ENCODE measurements around the gene PREP. TPM values are rescaled to one million over a fixed set of nuclear protein-coding genes. Genes with fewer than 3 reads are reported as not detected.
A peak's percentile ranks its signal among the peaks of the same experiment; 100 is the strongest.

PREP gene
- total RNA-seq, 4 donors from 2014 or later, result 34.6 to 71.8 (median 51.8) TPM

GRCh38 chr6:105319331-105319730, 83.6 kb downstream of the PREP start:
- in situ Hi-C loops (cut with MboI; ENCODE audit: low sequenced_read_pairs in 4 of 4), result no loop called here
- peaks cover 0 to 19% of the 10 kb centered on the region in 2 donors for H3K36me3 ChIP-seq
- H3K9me3 ChIP-seq, result no peaks in the 10 kb centered on the region
- intact Hi-C loops (cut with DNase I; ENCODE audit: low total_unique reads), result no loop called here
- peak overlapping the region in 2 of 4 donors; percentile 69 to 98 for H3K27ac ChIP-seq
- ATAC-seq (no peak), DNase-seq (no peak)
- peaks cover 61 to 62% of the 10 kb centered on the region in 2 donors for H3K4me1 ChIP-seq
- no peaks in the 10 kb centered on the region for H3K27me3 ChIP-seq
- no peak for TF ChIP-seq POLR2A (IDR thresholded peaks at IDR 0.05)
- no peak for TF ChIP-seq CTCF (IDR thresholded peaks at IDR 0.05 in 4 of 5, conservative IDR thresholded peaks at IDR 0.05 in 1 of 5)
- no peak overlapping the region for H3K4me3 ChIP-seq

GRCh38 chr6:105318660-105319059, 84.2 kb downstream of the PREP start:
- DNase-seq (no peak), ATAC-seq (peak in 1 of 2 donors; percentile 43)
- H3K27ac ChIP-seq, result peak overlapping the region; percentile 11 to 98 (median 58)
- H3K27me3 ChIP-seq, result no peaks in the 10 kb centered on the region
- intact Hi-C loops (cut with DNase I; ENCODE audit: low total_unique reads), result loop anchor here (1.0 kb wide), 1 partner anchor 45 kb away; no protein-coding TSS in a partner anchor
- peaks cover 61 to 63% of the 10 kb centered on the region in 2 donors for H3K4me1 ChIP-seq
- no peaks in the 10 kb centered on the region for H3K9me3 ChIP-seq
- in situ Hi-C loops (cut with MboI; ENCODE audit: low sequenced_read_pairs in 4 of 4), result no loop called here
- H3K4me3 ChIP-seq, result no peak overlapping the region
- TF ChIP-seq POLR2A (IDR thresholded peaks at IDR 0.05), result no peak
- no peak for TF ChIP-seq CTCF (IDR thresholded peaks at IDR 0.05 in 4 of 5, conservative IDR thresholded peaks at IDR 0.05 in 1 of 5)
- H3K36me3 ChIP-seq, result peaks cover 0 to 19% of the 10 kb centered on the region in 2 donors

GRCh38 chr6:105317607-105318533, 85.0 kb downstream of the PREP start:
- DNase-seq, result peak; percentile 49 to 57
- H3K4me1 ChIP-seq, result peaks cover 57 to 61% of the 10 kb centered on the region in 2 donors
- intact Hi-C loops (cut with DNase I; ENCODE audit: low total_unique reads), result loop anchor here (1.0 to 2.0 kb wide), 2 partner anchors 45 to 85 kb away; partner anchors contain the start of gene PREP
- no peaks in the 10 kb centered on the region for H3K9me3 ChIP-seq
- H3K27me3 ChIP-seq, result no peaks in the 10 kb centered on the region
- ATAC-seq, result peak; percentile 79 to 93
- peaks cover 0 to 14% of the 10 kb centered on the region in 2 donors for H3K36me3 ChIP-seq
- TF ChIP-seq CTCF (IDR thresholded peaks at IDR 0.05 in 4 of 5, conservative IDR thresholded peaks at IDR 0.05 in 1 of 5) (peak; percentile 27 to 60 (median 48)), POLR2A (IDR thresholded peaks at IDR 0.05) (no peak)
- no peak overlapping the region for H3K4me3 ChIP-seq
- H3K27ac ChIP-seq, result peak overlapping the region; percentile 11 to 98 (median 58)
- in situ Hi-C loops (cut with MboI; ENCODE audit: low sequenced_read_pairs in 4 of 4), result no loop called here

- in situ Hi-C loops (cut with MboI; ENCODE audit: low sequenced_read_pairs in 4 of 4), result no loop called here
- no peak for ATAC-seq
- no peak for TF ChIP-seq POLR2A (IDR thresholded peaks at IDR 0.05)
- TF ChIP-seq CTCF (IDR thresholded peaks at IDR 0.05 in 4 of 5, conservative IDR thresholded peaks at IDR 0.05 in 1 of 5), result no peak
- Histone ChIP-seq H3K9me3 (no peaks in the 10 kb centered on the region), H3K27ac (peak overlapping the region in 1 of 4 donors; percentile 34), H3K27me3 (no peaks in the 10 kb centered on the region), H3K4me3 (no peak overlapping the region), H3K4me1 (peaks cover 19 to 24% of the 10 kb centered on the region in 2 donors), H3K36me3 (peaks cover 0 to 22% of the 10 kb centered on the region in 2 donors)
- DNase-seq, result no peak
- intact Hi-C loops (cut with DNase I; ENCODE audit: low total_unique reads), result no loop called here
Measured at GRCh38 chr6:105313211-105313610, 89.7 kb downstream of the PREP start.
